Measurements from ENCODE around the gene ELMO3.

DNA sequence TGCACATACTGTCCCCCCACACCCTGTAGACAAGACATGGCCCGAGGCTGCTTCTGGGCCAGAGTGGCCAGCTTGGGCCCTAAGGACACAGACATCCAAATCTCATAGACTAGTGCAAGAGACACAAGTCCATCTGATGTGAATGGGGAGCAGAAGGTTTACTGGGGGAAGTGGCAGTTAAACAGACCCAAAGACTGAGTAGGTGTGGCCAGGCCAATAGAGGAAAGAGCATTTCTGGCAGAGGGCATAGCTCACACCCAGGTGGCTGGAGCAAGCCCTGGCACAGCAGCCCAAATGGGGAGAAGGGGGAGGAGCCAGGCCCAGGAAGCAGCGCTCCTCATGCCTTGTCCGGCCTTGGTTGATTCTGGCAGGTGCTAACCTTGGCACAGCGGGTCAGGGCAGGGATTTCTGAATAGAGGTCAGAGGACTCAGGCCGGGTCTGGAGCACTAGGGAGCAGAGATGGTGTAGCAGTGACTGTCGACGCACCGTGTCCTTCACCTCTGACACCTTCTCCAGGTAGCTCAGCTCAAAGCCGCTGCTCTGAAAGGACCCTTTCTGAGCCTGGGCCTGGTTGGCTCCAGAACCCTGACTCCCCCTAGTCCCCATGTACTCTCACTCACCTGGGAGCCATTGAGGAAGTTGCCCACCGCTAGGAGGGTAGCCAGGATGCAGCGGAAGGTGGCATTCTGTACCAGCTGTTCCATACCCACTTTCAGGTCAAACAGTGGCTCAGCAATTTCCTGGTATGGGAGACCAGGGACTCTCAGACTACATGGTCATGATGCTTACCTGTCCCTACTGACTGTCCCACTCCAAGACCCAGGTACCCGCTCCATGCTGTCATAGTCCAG, 32.1 kb downstream of the ELMO3 start:
- no peak for TF ChIP-seq POLR2A (IDR thresholded peaks at IDR 0.05)
- TF ChIP-seq, protein P1, sequence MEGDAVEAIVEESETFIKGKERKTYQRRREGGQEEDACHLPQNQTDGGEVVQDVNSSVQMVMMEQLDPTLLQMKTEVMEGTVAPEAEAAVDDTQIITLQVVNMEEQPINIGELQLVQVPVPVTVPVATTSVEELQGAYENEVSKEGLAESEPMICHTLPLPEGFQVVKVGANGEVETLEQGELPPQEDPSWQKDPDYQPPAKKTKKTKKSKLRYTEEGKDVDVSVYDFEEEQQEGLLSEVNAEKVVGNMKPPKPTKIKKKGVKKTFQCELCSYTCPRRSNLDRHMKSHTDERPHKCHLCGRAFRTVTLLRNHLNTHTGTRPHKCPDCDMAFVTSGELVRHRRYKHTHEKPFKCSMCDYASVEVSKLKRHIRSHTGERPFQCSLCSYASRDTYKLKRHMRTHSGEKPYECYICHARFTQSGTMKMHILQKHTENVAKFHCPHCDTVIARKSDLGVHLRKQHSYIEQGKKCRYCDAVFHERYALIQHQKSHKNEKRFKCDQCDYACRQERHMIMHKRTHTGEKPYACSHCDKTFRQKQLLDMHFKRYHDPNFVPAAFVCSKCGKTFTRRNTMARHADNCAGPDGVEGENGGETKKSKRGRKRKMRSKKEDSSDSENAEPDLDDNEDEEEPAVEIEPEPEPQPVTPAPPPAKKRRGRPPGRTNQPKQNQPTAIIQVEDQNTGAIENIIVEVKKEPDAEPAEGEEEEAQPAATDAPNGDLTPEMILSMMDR (IDR thresholded peaks at IDR 0.05) = no peak
